NCI-H748 treated with DMSO at 0.1 percent for 48 hours (cell line): ENCODE results near the gene SETBP1.

Experiments
- DNase-seq: peaks from one replicate; lab custom pipeline; 2025; lab: John Stamatoyannopoulos, UW

SETBP1 gene

GRCh38 chr18:44841752-44842587 lies 161.3 kb downstream of the SETBP1 start:
- DNase-seq = no peak

GRCh38 chr18:44842588-44843412 lies 162.1 kb downstream of the SETBP1 start:
- DNase-seq = no peak

DNA sequence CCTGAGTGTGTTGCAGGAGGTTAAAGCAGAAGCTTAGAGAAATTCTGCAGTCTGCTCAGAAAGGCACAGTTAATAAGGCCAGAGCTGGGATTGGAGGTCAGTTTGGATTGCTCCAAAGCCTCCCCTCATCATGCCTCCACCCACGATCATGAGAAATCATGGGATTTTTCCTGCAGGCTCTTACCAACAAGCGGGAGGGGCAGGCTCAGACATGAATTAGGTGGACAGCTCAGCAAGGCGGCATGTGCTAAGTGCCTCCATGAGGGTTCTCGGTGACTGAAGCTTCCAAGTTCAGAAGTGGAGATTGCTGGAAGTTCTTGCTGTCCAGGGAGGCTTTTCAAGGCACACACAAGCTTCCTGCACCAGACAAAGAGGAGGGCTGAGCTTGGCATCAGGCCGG lies 163.8 kb downstream of the SETBP1 start:
- no peak for DNase-seq

GRCh38 chr18:44846450-44846849 lies 165.8 kb downstream of the SETBP1 start:
- DNase-seq = no peak

DNA sequence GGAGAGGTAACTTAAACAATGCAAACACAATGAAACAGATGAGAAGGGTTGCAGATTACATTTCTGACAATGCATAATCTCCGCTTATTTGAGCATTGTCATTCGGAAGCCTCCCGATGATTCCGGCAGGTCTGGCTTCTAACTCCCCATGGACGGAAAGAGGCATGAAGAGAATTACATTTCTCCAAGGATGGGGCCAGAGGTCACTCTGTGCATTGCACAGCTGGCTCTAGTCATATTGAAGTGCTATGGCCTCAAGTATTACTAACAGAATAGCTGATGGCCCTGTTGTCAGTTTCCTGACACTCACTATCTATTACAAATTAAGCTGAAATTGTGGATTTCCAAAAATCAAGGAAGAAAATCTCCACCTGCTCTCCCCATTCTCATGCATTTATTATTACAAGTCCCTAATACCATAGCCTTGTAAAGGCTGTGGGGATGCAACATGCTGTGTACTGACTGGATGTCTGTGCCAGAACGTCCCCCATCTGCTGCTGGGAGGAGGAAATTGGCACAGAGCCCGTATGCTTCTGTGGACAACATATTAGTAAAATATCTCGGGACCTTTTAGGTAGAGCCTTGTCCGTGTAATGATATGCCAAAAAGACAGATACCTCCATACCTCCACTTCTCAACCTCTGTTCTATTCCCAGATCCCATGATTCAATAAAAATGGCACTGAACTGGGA lies 168.1 kb downstream of the SETBP1 start:
- DNase-seq = no peak

DNA sequence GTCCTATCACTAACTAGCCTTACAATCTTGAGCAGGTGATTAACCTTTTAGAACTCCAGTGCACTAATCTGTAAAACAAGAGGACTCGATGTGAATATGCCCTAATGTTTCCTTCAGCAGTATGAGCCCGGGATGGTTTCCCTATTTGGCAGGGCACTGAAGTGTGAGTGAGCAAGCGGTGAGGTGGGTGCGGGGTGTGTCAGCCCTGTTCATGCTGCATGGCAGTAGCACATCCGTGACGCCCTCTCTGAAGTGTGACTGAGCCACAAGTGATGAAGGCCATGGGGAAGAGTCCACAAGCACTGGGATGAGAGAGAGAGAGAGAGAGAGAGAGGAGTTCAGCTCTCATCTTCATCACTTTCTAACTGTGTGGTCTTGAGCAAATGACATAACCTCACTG lies 168.7 kb downstream of the SETBP1 start:
- no peak for DNase-seq

DNA sequence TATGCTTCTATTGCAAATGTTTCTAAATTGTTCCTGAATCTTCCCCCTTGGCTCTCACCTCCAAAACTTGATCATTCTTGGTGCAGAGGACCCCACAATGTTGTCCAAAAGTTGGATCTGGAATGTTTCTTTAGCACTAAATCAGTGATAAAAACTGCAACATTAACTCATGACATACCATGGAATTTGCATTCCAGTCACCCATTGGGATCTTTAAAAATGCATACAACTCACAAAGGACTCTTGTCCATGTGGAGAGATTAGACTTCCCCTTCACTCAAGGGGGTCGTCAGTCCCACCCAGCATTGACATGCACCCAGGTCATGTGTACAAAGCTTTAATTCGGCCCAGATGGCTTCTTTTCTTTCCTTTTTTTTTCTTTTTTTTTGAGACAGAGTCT lies 169.3 kb downstream of the SETBP1 start:
- no peak for DNase-seq

GRCh38 chr18:44851856-44852621 lies 171.4 kb downstream of the SETBP1 start:
- DNase-seq = peak; percentile 84

- peak; percentile 68 for DNase-seq
Measured at GRCh38 chr18:44852818-44853217, 172.1 kb downstream of the SETBP1 start.

GRCh38 chr18:44853430-44853829 lies 172.7 kb downstream of the SETBP1 start:
- DNase-seq = no peak

DNA sequence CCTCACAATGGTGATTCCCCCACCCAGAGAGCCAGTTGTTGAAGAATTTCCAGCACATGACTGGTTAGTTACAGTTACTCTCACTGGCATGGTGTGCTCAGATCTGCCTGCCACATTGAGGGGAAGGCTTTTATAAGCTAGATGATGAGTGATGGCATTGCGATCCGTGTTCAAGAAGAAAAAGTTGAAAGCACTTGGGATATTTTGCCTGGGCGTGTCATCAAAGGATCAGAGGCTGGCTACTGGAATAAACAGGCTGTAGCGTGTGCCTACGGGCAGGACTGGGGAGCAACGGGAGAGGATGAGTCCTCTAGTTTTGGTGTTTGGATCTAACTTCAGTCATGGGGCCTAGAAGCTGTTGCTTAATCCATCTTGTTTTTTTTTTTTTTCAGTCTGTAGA lies 175.0 kb downstream of the SETBP1 start:
- DNase-seq = no peak

DNA sequence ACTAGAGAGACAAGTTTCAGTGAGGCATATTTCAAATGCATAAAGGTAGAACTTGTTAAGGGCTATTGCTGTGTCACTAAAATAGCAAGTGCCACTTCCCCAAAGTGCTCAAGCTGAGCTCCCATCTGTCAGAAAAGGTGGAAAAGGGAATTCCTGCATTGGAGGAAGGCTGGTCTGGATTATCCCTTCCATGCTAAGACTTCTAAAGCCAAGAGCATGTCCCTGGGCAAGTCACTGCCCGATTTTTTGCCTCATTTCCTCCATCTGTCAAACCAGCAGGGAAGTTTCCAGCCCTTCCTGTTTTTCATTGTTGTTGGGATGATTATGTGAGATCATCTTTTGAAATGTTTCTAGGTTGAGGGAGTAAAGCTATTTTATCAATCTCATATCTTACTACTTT lies 175.5 kb downstream of the SETBP1 start:
- no peak for DNase-seq

DNA sequence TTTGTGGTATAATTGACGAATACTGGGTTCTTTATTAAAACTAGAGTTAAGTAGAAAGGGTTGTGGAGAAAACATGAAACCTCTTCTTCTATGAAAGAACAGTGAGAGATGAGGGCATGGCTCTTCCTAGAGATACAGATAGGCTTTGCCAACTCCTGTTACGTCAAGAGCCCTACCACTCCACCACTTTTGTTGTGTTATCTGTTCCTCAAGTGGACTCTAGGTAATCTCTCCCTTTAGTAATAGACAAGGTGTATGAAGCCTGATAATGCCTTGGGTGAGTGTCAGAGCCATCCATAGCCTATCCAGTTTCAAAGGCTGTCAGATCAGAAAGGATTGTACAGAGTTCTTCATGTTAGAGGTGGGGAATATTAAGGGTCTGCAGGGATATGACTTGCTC lies 176.4 kb downstream of the SETBP1 start:
- no peak for DNase-seq

DNA sequence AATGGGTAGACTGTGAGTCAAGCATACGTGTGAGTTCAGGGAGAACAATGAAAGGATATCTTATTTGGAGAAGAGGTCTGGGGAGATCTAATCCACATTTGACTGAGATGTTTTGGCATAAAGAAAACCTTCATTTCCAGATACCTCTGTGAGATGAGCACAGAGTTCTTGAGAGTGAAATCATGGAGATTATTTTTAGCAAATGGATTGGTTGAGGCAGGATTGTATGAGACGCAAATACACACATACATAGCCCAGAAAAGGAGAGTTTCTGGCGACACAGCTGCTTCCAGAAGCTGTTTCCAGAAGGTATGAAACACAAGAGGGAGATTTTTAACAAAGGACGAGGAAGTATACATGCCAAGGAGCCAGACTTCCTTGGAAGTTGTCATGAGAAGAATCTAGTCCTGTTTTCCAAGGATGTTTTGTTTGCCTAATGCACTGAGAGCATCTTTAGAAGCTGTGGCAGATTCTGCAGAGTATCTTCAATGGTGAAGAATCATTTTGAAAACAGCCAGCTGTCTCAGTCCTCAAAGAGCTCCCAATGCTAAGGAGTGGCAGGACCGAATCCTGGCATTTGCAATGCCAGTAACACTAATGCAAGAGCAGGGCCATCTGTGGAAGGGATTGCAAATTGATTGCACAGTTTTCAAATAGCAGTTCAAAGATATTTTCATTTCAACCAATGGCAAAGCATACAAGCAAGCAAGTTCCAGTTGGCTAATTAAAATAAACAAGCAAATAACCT lies 177.2 kb downstream of the SETBP1 start:
- DNase-seq = no peak

GRCh38 chr18:44859263-44859662 lies 178.6 kb downstream of the SETBP1 start:
- no peak for DNase-seq

- no peak for DNase-seq
Measured at GRCh38 chr18:44859751-44860439, 179.2 kb downstream of the SETBP1 start.

DNA sequence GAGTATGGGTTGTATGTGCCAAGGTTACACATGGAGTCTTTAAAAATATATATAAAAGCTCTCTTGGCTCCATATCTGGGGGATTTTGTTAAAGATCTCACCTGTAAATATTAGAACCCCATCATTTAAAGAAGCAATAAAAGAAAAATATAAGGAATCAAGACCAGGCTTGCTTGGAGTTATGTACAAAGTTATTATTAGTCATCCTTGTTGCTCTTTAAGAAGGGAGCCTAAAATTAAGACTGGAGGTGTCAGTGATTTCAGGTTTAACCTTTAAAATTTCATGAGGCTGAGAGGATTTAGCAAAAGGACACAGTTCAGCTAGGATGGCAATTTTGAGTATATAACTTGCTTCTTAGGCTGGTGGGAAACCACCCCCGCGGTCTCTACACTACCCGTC lies 181.4 kb downstream of the SETBP1 start:
- no peak for DNase-seq

DNA sequence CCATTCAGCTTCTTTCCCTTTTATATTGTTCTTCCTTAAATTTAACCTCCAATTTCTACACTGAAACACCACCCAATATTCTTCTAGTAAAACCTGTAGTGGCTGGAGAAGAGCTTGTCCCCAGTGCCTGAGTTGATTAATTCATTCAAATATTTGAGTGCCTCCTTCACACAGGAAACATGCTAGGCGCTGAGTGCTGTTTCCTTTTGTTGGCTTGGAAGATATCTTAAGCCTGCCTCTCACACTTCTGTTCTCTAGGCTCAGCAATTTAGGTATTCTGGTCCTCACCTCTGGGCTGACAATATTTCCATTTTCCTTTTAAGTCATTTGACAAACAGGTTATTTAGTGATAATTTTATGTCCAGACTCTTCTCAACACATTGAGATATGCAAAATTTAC lies 185.4 kb downstream of the SETBP1 start:
- DNase-seq = no peak

GRCh38 chr18:44869533-44869932 lies 188.8 kb downstream of the SETBP1 start:
- DNase-seq = no peak

- DNase-seq = no peak
Measured at GRCh38 chr18:44870631-44871502, 190.2 kb downstream of the SETBP1 start.
